Fibroblast of skin of abdomen (primary cell): ENCODE data around the gene ARPC1B.
A peak's percentile ranks its signal among the peaks of the same experiment; 100 is the strongest.
"Not testable (repeated sequence)": the region's sequence is repeated elsewhere in the genome, so short reads cannot be mapped to it uniquely, and the experiment has no call there.

Source experiments
- DNase-seq: peaks from one replicate; pipeline ENCODE4 v3.0.0-alpha.2; 2013

Gene ARPC1B

GRCh38 chr7:99409806-99410205 lies 35.3 kb downstream of the ARPC1B start:
- DNase-seq = no peak

- DNase-seq = no peak
Measured at GRCh38 chr7:99410635-99411034, 36.1 kb downstream of the ARPC1B start.

- DNase-seq = peak; percentile 47
Measured at GRCh38 chr7:99415513-99416127, 41.1 kb downstream of the ARPC1B start.

- DNase-seq = no peak
Measured at GRCh38 chr7:99418260-99418659, 43.7 kb downstream of the ARPC1B start.

GRCh38 chr7:99419323-99420021 lies 44.9 kb downstream of the ARPC1B start:
- DNase-seq = no peak

GRCh38 chr7:99420213-99420612 lies 45.7 kb downstream of the ARPC1B start:
- DNase-seq = no peak

GRCh38 chr7:99420986-99421385 lies 46.5 kb downstream of the ARPC1B start:
- no peak for DNase-seq

- DNase-seq = no peak
Measured at GRCh38 chr7:99422186-99422585, 47.7 kb downstream of the ARPC1B start.

GRCh38 chr7:99422625-99423024 lies 48.1 kb downstream of the ARPC1B start:
- DNase-seq = no peak

- no peak for DNase-seq
Measured at GRCh38 chr7:99424932-99425730, 50.6 kb downstream of the ARPC1B start.

- no peak for DNase-seq
Measured at GRCh38 chr7:99428972-99429566, 54.5 kb downstream of the ARPC1B start.

GRCh38 chr7:99429756-99430155 lies 55.2 kb downstream of the ARPC1B start:
- DNase-seq = no peak

GRCh38 chr7:99431756-99432540 lies 57.4 kb downstream of the ARPC1B start:
- DNase-seq = not testable (repeated sequence)

- no peak for DNase-seq
Measured at GRCh38 chr7:99433158-99433557, 58.6 kb downstream of the ARPC1B start.

- DNase-seq = no peak
Measured at GRCh38 chr7:99437946-99438572, 63.5 kb downstream of the ARPC1B start.

GRCh38 chr7:99438573-99439480 lies 64.3 kb downstream of the ARPC1B start, which contains the start of the genes CPSF4 and PTCD1:
Gene CPSF4 (plus strand): TSS chr7:99438943. CDS start chr7:99439083, 140 bp downstream.
Gene PTCD1 (minus strand): TSS chr7:99438798. CDS start chr7:99435242, 3,556 bp downstream.
- peak; percentile 95 for DNase-seq

- DNase-seq = peak; percentile 47
Measured at GRCh38 chr7:99440195-99440594, 65.7 kb downstream of the ARPC1B start.
